B cell (primary cell): Measurements from ENCODE around the gene TRIM66. TPM values are rescaled to one million over a fixed set of nuclear protein-coding genes. Genes with fewer than 3 reads are reported as not detected.

Experiments used
- ATAC-seq: fragments of 200-7000 bp; cut with Tn5 transposase; one replicate; pipeline ENCODE4 v1.10.0; 2021; ENCODE audit warnings: low read depth, mild to moderate bottlenecking, moderate number of reproducible peaks, moderate library complexity
- CTCF ChIA-PET: fragments of 350-600 bp; sonication (Branson Sonifier 250); formaldehyde crosslinking; loops from one replicate; lab custom pipeline; 2021; ENCODE audit warnings: antibody characterized with exemption, inconsistent platforms; lab: Charles Lee
- POLR2A ChIA-PET: fragments of 350-600 bp; sonication (Branson Sonifier 250); formaldehyde crosslinking; loops from one replicate; lab custom pipeline; 2021; ENCODE audit warnings: antibody characterized with exemption; lab: Charles Lee
- DNase-seq: peaks from one replicate; pipeline ENCODE4 v3.0.0; 2013
- H2AFZ ChIP-seq: 2 replicates; pipeline ENCODE4 v1.6.1; 2012; ENCODE audit warnings: mild to moderate bottlenecking, low read depth, low read length; ENCODE audit not compliant: insufficient read depth, poor library complexity, severe bottlenecking
- H3K27ac ChIP-seq, 2 donors: 1 replicate in 1 of 2; 2 replicates in 1 of 2; pipeline ENCODE4 v1.5.1; 2012 to 2013; ENCODE audit warnings: low read length in 2 of 2, mild to moderate bottlenecking in 2 of 2, moderate library complexity in 1 of 2
- H3K27me3 ChIP-seq, 4 experiments: fragments of 200-600 bp in 1 of 4; sonication (generic) in 1 of 4; replicated peaks in 1 of 4; 1 replicate in 2 of 4; 2 replicates in 2 of 4; pipeline versions ENCODE4 v1.6.1 to v1.7.0; 2013 to 2016; ENCODE audit warnings: low read length in 3 of 4, mild to moderate bottlenecking in 2 of 4, mixed read lengths in 1 of 4, moderate library complexity in 1 of 4; ENCODE audit not compliant: insufficient read depth in 4 of 4, control insufficient read depth in 3 of 4; ENCODE audit errors: control extremely low read depth in 1 of 4
- H3K36me3 ChIP-seq, 2 experiments: replicated peaks in 1 of 2; 1 replicate in 1 of 2; 2 replicates in 1 of 2; pipeline versions ENCODE4 v1.6.1 to v1.7.1; 2013; ENCODE audit warnings: low read length in 1 of 2; ENCODE audit not compliant: insufficient read depth in 2 of 2, control insufficient read depth in 1 of 2; ENCODE audit errors: control extremely low read depth in 1 of 2, extremely low read depth in 1 of 2
- H3K4me1 ChIP-seq, 2 donors: fragments of 200-600 bp in 1 of 2; sonication (generic) in 1 of 2; 1 replicate in 1 of 2; 2 replicates in 1 of 2; pipeline versions ENCODE4 v1.5.1 to v1.6.1; 2013 to 2017; ENCODE audit warnings: low read length in 2 of 2; ENCODE audit not compliant: control insufficient read depth in 2 of 2, insufficient read depth in 2 of 2
- H3K4me2 ChIP-seq: replicated peaks from 2 replicates; pipeline ENCODE3; 2012; ENCODE audit warnings: mild to moderate bottlenecking, low read depth, low read length; ENCODE audit not compliant: poor library complexity, severe bottlenecking
- H3K4me3 ChIP-seq, 5 experiments: fragments of 200-600 bp in 1 of 5; sonication (generic) in 1 of 5; 1 replicate in 3 of 5; 2 replicates in 2 of 5; pipeline versions ENCODE4 v1.5.1 to v1.7.0; 2011 to 2016; ENCODE audit warnings: low read length in 4 of 5, mild to moderate bottlenecking in 4 of 5, low read depth in 2 of 5, control low read depth in 1 of 5, moderate library complexity in 1 of 5; ENCODE audit not compliant: insufficient read depth in 1 of 5; ENCODE audit errors: control extremely low read depth in 1 of 5, extremely low read depth in 1 of 5
- H3K79me2 ChIP-seq: fragments of 200-600 bp; sonication (generic); one replicate; pipeline ENCODE4 v1.6.0; 2016; ENCODE audit warnings: low read length; ENCODE audit not compliant: control insufficient read depth, insufficient read depth
- H3K9ac ChIP-seq: fragments of 200-600 bp; sonication (generic); 2 replicates; pipeline ENCODE4 v1.6.1; 2017; ENCODE audit warnings: mild to moderate bottlenecking, low read length, moderate library complexity
- H3K9me3 ChIP-seq, 3 donors: one replicate each; pipeline versions ENCODE4 v1.6.1 to v1.7.1; 2013; ENCODE audit warnings: low read length in 2 of 3; ENCODE audit not compliant: control insufficient read depth in 2 of 3, insufficient read depth in 1 of 3; ENCODE audit errors: control extremely low read depth in 1 of 3
- H4K20me1 ChIP-seq: 2 replicates; pipeline ENCODE4 v1.6.0; 2012; ENCODE audit warnings: mild to moderate bottlenecking, low read length; ENCODE audit not compliant: insufficient read depth, control insufficient read depth, poor library complexity, severe bottlenecking
- H3K27ac Mint-ChIP-seq: one replicate; pipeline ENCODE4 v1.8.0; 2021; ENCODE audit warnings: mixed read lengths
- H3K27me3 Mint-ChIP-seq: one replicate; pipeline ENCODE4 v1.8.0; 2021; ENCODE audit warnings: mixed read lengths
- H3K4me1 Mint-ChIP-seq: one replicate; pipeline ENCODE4 v1.8.0; 2021; ENCODE audit warnings: mixed read lengths
- H3K4me3 Mint-ChIP-seq: one replicate; pipeline ENCODE4 v1.8.0; 2021; ENCODE audit warnings: mixed read lengths
- H3K9me3 Mint-ChIP-seq: one replicate; pipeline ENCODE4 v1.8.0; 2022; ENCODE audit warnings: mixed read lengths; ENCODE audit not compliant: insufficient read depth
- EZH2 ChIP-seq: IDR thresholded peaks from 2 replicates; pipeline ENCODE4 v1.6.1; 2012; ENCODE audit warnings: borderline replicate concordance, low read depth, mild to moderate bottlenecking, moderate library complexity, low read length; ENCODE audit not compliant: insufficient read depth, poor library complexity, severe bottlenecking
- WGBS: methylation state at CpG from one replicate; pipeline ENCODE4 v1.1.5; 2013; ENCODE audit warnings: missing lambda C conversion rate; ENCODE audit not compliant: insufficient coverage; 5-methylcytosine and 5-hydroxymethylcytosine counted together
- intact Hi-C: fragments of 100-400 bp; cut with micrococcal nuclease; formaldehyde crosslinking; loops from one replicate; pipeline ENCODE4 v1.10.0; 2022
- polyA plus RNA-seq: library from polyadenylated mRNA; depleted of rRNA; stranded (reverse); fragments of >200 nt; gene quantifications from 2 replicates; pipeline ENCODE4 v1.2.3, GENCODE V29; 2012
- total RNA-seq, 2 donors: library from RNA; stranded (reverse); fragments of 120-200 nt in 1 of 2; gene quantifications; 1 replicate in 1 of 2; 2 replicates in 1 of 2; pipeline versions ENCODE4 v1.2.3 to v1.2.4, GENCODE V29; 2013 to 2022
- TF ChIP-seq, protein P1 (sequence below): fragments of 200-600 bp; IDR thresholded peaks from one replicate; pipeline ENCODE4 v1.8.0; 2022; ENCODE audit warnings: antibody characterized with exemption, mild to moderate bottlenecking

The TRIM66 gene
- total and polyA plus RNA-seq, 2 donors (not counting 1 experiment from before 2014, with no cell fraction given) = 11.1 to 21.1 TPM

DNA sequence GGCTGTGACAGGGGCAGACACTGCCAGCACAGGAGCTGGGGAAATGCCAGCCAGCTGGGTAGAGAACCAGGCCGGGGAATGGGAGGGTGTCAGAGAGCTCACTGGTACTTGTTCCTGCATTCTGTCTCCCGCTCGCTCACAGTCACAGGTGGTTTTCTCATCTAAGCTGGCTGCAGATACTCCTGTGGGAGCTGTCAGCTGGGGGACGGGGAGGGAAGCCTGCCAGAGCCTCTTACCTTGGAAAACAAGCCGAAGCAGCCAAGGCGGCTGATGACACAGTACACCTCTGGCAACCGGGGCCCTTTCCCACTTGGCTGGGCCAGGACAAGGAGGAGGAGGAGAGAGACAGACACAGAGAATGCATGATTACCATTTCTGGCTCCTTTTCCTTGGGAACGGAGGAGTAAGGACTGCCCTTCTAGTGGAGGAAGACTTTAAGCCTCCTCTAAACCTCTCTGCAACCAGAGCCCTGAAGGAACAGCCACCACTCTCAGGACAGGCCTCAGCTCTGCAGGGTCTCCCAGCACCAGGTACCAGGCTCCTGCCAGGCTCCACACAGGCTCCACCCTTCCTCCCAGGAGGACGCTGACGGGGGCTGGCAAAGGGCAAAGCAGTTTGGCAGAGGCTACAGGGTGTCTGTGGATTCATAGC lies 25.2 kb upstream of the TRIM66 start:
- Histone ChIP-seq H3K79me2 (no peaks in the 10 kb centered on the region), H3K36me3 (no peaks in the 10 kb centered on the region), H4K20me1 (no peaks in the 10 kb centered on the region), H3K4me3 (no peak overlapping the region), H2AFZ (no peak overlapping the region), H3K9me3 (no peaks in the 10 kb centered on the region), H3K4me1 (no peaks in the 10 kb centered on the region), H3K4me2 (no peak overlapping the region), H3K27me3 (no peaks in the 10 kb centered on the region), H3K9ac (no peak overlapping the region), H3K27ac (no peak overlapping the region)
- ChIA-PET POLR2A (no interaction called here), CTCF (no interaction called here)
- Mint-ChIP-seq H3K4me1 (no peaks in the 10 kb centered on the region), H3K27me3 (no peaks in the 10 kb centered on the region), H3K27ac (no peak overlapping the region), H3K4me3 (no peak overlapping the region), H3K9me3 (no peaks in the 10 kb centered on the region)
- 88% methylated on average over 10 of the region's 10 CpGs for WGBS
- DNase-seq (no peak), ATAC-seq (no peak)
- TF ChIP-seq, protein P1, sequence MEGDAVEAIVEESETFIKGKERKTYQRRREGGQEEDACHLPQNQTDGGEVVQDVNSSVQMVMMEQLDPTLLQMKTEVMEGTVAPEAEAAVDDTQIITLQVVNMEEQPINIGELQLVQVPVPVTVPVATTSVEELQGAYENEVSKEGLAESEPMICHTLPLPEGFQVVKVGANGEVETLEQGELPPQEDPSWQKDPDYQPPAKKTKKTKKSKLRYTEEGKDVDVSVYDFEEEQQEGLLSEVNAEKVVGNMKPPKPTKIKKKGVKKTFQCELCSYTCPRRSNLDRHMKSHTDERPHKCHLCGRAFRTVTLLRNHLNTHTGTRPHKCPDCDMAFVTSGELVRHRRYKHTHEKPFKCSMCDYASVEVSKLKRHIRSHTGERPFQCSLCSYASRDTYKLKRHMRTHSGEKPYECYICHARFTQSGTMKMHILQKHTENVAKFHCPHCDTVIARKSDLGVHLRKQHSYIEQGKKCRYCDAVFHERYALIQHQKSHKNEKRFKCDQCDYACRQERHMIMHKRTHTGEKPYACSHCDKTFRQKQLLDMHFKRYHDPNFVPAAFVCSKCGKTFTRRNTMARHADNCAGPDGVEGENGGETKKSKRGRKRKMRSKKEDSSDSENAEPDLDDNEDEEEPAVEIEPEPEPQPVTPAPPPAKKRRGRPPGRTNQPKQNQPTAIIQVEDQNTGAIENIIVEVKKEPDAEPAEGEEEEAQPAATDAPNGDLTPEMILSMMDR = no peak
- no peak for TF ChIP-seq EZH2
- intact Hi-C loops = no loop called here

DNA sequence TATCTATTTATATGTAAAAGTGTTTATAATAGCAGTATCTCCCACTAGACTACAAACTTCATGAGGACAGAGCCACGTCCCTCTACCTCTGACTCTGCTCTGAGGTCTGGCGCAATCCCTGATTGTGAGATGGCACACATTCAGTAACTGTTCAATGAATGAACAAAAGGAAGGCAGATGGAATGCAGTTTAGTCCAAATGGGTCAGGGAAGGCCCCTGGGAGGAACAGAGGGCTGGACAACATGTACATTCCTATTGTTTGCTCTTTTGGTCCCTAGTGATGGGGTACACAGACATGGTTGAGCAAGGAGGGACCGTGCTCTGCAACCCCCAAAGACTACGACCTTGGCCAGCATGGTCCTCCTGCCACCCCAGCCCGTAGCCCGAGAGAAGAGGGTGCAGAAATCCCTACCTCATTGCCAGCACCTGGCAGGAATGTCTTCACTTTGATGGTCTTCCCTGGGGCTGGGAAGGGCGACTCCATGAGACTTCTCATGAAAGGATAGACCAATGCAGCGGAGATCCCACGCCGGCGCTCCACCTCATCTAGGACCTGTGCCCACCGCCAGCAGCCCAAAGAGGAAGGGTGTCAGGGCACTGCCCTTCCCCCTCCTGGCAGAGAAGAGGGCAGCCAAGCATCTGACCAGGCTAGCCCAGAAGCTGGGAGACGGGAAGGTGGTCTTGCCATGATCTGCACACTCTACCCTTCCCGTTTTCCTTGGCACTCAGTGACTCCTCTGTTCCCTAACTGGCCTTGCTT lies 24.4 kb upstream of the TRIM66 start:
- Histone ChIP-seq H2AFZ (no peak overlapping the region), H3K36me3 (no peaks in the 10 kb centered on the region), H4K20me1 (no peaks in the 10 kb centered on the region), H3K9me3 (no peaks in the 10 kb centered on the region), H3K9ac (no peak overlapping the region), H3K4me3 (no peak overlapping the region), H3K79me2 (no peaks in the 10 kb centered on the region), H3K27ac (no peak overlapping the region), H3K27me3 (no peaks in the 10 kb centered on the region), H3K4me2 (no peak overlapping the region), H3K4me1 (no peaks in the 10 kb centered on the region)
- Mint-ChIP-seq H3K4me1 (no peaks in the 10 kb centered on the region), H3K4me3 (no peak overlapping the region), H3K27ac (no peak overlapping the region), H3K9me3 (no peaks in the 10 kb centered on the region), H3K27me3 (no peaks in the 10 kb centered on the region)
- 97% methylated on average over 13 of the region's 14 CpGs for WGBS
- intact Hi-C loops = no loop called here
- ChIA-PET POLR2A (no interaction called here), CTCF (no interaction called here)
- ATAC-seq (no peak), DNase-seq (no peak)
- TF ChIP-seq, protein P1 = no peak
- TF ChIP-seq EZH2 = no peak
